ENCODE data around the gene DUSP1.

DNA sequence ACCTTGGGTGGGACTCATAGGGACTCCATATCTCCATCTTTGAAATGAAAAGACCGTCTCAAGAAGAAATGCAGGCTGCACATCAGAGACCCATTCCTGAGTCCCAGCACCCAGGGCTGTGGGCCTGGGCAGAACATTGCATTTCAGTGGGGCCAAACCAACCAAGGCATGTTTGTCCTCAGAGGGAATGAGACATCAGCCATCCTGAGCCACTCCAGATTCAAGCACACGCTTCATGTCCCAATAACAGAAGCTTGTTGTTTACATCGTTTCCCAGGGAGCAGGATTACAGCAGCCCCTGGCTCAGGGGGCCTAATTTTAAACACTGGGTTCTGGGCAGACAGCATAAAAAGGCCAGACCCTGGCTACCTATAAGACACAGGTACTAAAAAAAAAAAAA, 24.3 kb downstream of the DUSP1 start:
- TF ChIP-seq POLR2A (IDR thresholded peaks at IDR 0.05) = no peak
- TF ChIP-seq, protein P1, sequence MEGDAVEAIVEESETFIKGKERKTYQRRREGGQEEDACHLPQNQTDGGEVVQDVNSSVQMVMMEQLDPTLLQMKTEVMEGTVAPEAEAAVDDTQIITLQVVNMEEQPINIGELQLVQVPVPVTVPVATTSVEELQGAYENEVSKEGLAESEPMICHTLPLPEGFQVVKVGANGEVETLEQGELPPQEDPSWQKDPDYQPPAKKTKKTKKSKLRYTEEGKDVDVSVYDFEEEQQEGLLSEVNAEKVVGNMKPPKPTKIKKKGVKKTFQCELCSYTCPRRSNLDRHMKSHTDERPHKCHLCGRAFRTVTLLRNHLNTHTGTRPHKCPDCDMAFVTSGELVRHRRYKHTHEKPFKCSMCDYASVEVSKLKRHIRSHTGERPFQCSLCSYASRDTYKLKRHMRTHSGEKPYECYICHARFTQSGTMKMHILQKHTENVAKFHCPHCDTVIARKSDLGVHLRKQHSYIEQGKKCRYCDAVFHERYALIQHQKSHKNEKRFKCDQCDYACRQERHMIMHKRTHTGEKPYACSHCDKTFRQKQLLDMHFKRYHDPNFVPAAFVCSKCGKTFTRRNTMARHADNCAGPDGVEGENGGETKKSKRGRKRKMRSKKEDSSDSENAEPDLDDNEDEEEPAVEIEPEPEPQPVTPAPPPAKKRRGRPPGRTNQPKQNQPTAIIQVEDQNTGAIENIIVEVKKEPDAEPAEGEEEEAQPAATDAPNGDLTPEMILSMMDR (IDR thresholded peaks at IDR 0.05) = no peak

All from body of pancreas (tissue), 4 donors.